NCI-H2227 treated with DMSO at 0.1 percent for 48 hours (cell line): ENCODE measurements around the gene UPF3A.
"Not testable (repeated sequence)": the region's sequence is repeated elsewhere in the genome, so short reads cannot be mapped to it uniquely, and the experiment has no call there.

ENCODE experiments used
- DNase-seq: peaks from one replicate; lab custom pipeline; 2025; lab: John Stamatoyannopoulos, UW

Gene UPF3A, protein sequence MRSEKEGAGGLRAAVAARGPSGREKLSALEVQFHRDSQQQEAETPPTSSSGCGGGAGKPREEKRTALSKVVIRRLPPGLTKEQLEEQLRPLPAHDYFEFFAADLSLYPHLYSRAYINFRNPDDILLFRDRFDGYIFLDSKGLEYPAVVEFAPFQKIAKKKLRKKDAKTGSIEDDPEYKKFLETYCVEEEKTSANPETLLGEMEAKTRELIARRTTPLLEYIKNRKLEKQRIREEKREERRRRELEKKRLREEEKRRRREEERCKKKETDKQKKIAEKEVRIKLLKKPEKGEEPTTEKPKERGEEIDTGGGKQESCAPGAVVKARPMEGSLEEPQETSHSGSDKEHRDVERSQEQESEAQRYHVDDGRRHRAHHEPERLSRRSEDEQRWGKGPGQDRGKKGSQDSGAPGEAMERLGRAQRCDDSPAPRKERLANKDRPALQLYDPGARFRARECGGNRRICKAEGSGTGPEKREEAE

DNA sequence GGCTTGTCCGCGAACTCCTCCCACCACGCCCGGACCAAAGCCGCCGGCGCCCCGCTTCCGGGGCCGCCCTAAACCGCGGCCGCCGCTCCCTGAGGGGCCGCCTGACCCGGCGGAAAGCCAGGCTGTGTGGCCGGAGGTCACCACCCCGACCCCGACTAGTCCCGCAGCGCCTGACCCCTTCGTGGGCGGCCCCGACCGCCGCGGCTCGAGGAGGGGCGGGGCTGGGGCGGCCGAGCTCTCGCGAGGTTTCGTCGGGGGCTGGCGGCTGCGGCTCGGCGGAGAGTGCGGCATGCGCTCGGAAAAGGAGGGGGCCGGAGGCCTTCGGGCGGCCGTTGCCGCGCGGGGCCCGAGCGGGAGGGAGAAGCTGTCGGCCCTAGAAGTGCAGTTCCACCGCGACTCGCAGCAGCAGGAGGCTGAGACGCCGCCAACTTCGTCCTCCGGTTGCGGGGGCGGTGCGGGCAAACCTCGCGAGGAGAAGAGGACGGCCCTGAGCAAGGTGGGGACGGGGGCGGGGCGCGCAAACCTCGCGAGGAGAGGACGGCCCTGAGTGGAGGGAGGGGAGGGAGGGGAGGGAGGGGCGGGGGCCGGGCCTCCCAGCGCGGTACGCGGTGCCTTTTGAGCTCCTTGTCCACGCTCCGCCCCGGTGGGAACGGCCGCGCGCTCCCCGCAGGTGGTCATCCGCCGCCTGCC is at the start of gene UPF3A:
Gene UPF3A (plus strand): TSS at position 251 of the 690 bp plus-strand sequence. CDS start 39 bp downstream, at position 290.
- peak; percentile 80 for DNase-seq

DNA sequence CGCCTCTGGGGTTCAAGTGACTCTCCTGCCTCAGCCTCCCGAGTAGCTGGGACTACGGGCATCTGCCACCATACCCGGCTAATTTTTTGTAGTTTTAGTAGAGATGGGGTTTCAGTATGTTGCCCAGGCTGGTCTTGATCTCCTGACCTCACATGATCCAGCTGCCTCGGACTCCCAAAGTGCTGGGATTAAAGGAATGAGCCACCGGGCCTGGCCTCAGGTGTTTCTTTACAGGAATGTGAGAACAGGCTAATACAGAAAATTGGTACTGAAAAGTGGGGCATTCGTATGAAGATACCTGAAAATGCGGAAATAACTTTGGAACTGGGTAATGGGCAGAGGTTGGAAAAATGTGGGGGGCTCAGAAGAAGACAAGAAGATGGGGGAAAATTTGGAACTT is 49.5 kb upstream of the UPF3A start:
- DNase-seq, result no peak

DNA sequence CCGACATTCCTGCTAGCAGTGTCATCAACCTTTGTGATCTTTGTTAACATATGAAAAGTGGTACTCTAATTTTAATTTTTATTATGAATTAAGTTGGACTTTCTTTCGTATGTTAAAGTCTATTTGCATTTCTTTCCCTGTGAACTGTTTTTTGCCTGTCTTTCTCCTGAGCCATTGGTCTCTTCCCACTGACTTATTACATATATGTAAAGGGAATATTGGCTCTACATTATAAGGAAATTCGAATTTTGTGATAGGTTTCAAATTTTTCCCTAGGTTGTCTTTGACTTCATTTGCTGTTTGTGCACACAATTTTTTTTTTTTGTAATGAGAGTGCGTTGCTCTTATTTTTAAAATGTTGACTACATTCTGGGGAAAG is 47.1 kb upstream of the UPF3A start:
- DNase-seq, result no peak

DNA sequence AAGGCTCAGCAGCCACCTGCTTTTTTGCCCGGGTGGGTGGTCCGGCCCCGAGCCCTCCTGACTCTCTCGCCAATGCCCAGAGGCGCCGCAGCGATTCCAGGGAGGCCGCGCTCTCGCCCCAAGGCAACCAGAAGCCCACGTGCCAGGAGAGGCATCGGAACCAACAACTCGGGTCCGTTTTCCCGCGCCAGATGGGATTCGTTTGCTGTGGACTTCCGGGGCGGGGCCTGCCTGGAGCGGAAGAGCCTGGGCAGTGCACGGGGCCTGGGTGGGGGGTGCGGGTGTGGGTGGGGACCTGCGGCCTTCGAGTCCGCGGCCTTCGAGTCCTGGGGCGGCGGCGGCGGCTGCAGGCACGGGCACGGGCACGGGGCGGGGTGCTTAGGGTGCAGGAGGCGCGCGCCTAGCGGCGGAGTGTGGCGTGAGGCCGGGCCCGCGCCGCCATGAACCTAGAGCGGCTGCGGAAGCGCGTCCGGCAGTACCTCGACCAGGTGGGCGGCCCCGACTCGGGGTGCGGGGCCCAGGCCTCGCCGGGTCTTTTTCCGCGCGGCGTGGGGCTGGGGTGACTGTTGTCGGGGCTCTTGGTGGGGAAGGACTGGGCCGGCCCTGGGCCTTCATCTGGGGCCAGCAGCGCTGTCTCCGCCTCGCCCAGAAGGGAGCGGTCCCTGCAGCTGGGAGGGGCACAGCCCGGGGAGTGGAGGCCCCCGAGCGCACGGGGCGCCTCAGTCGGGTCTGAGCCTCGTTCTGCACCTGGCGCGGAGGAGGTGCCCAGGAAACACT is 46.6 kb upstream of the UPF3A start, which contains the start of gene CDC16:
Gene CDC16 (plus strand): TSS at position 253 of the 777 bp plus-strand sequence. CDS start 188 bp downstream, at position 441.
- peak; percentile 85 for DNase-seq

DNA sequence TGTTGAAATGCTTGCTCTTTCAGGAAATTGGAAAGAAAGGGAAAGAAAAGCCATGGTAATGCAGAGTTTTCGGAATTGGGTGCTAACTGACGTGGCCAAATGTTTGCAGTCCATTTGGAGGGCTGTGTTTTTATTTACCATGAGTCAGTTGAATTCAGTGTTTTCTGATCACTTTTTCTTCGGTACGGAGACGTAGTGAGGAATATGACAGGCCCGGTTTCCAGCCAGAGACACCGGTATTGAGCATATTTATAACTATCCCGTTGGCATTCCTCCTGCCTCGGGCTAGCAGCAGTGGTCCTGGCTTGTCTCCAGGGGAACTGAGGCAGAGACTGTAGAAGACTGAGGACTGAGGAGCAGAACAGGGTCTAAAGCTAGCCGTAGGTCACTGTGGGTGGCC is 45.7 kb upstream of the UPF3A start:
- DNase-seq, result no peak

DNA sequence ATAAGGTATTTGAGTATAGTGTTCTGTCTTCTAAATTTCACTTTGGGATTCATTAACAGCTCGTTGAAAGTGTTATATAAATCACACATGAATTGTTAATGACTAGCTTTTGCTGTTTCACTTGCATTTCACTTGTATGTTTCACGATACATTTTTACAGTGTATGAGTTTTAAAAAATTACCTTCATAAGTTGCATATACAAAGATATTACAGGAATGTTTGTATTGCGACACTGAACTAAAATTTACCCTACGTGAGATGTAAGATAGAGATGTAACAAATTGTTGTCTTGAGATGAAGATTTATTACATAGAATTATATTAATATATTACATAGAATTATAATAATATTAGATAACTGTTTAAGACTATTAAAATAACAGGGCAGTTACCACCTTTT is 45.2 kb upstream of the UPF3A start:
- DNase-seq, result no peak

DNA sequence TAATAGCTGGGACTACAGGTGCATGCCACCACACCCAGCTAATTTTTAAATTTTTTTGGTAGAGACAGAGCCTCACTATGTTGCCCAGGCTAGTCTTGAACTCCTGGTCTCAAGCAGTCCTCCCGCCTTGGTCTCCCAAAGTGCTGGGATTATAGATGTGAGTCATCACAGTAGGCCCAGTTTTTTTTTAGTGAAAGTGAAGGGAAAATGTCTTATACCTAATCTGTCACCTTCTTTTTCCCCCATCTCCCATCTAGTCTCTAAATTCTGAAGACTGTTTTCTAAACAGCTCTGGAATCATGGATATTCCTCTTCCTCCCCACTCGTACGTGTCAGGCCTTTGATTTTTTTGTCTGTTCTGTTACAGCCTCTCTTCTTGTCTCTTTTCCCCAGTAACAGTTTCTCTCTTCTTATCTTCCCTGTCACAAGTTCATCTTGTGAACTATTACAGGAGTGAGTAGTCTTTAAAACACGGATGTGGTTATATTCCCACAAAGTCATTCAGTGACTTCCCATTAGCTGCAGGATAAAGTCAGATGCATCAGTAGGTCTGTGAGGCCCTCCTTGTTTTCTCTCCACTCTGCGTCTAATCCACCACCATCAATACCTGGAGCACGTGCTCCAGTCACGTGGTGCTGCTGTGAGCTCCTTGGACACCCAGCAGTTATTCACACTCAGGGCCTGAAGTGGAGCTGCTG is 43.8 kb upstream of the UPF3A start:
- no peak for DNase-seq

DNA sequence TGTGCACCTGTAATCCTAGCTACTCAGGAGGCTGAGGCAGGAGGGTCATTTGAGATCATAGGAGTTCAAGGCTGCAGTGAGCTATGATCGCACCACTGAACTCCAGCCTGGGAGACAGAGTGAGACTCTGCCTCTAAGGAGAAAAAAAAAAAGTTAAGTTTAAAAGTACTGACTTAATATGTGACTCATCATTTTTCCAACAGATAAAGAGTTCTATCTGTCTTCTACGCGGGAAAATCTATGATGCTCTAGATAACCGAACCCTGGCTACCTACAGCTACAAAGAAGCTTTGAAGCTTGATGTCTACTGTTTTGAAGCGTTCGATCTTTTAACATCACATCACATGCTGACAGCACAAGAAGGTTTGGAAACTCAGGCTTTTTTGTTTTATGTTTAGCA is 39.5 kb upstream of the UPF3A start:
- no peak for DNase-seq

DNA sequence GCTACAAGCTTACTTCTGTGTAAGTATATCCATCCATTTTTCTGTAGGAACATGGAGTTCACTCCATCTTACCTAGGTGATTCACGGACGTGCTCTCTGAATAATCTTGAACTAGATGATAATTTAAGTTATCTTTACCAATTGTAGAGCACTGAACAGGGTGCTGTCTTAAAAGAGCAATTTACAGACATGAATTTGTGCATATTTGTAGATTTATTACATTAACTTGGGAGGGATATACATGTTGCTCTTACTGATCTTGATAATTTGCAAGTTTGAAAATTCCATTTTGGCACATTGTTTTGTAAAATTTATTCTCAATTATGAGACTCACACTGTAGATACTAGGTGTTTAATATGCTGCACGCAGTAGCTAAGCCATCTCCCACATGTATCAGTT is 37.4 kb upstream of the UPF3A start:
- DNase-seq, result no peak

DNA sequence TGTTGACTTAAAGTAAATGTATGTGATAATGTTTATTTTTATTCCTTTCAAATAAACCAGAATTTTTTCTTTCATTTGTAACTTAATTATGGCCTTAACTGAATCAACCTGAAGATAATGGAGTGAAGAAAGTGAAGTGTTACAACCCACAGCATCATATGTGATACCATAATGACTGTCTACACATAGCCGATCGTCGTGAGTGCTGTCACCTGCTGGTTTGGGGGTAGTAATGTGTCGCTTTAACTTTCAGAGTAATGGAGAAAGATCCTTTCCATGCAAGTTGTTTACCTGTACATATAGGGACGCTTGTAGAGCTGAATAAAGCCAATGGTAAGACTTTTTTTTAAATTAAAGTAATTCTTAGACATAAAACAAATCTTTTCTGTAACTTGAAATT is 36.8 kb upstream of the UPF3A start:
- no peak for DNase-seq

DNA sequence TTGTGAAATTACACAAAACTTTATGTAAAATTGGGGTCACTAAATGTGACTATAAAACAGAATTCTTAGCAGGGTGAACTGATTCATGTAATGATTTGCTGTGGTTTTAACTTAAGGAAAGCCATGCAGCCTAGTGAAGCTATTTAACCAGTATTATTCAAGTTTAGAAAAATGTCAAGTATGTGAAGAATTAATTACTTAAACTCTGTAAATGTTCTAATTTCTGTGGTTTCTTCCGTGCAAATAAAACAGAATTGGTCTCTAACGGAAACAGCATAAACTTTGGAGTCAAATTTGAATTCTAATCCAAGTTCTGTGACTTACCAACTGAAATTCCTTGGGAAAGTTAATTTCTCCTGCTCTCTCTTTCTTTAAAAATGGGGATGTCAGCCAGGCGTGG is 33.4 kb upstream of the UPF3A start:
- DNase-seq, result no peak

DNA sequence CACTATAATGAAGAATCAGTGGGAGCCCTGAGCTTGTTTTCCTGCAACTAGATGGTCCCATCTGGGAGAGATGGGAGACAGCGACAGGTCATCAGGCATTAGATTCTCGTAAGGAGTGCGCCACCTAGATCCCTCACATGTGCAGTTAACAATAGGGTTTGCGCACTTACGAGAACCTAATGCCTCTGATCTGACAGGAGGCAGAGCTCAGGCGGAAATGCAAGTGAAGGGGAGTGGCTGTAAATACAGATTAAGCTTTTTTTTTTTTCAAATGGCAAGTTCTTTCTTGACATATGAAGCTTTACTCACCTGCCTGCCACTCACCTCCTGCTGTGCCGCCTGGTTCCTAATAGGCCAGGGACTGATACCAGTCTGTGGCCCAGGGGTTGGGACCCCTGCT is 32.3 kb upstream of the UPF3A start:
- DNase-seq, result no peak

DNA sequence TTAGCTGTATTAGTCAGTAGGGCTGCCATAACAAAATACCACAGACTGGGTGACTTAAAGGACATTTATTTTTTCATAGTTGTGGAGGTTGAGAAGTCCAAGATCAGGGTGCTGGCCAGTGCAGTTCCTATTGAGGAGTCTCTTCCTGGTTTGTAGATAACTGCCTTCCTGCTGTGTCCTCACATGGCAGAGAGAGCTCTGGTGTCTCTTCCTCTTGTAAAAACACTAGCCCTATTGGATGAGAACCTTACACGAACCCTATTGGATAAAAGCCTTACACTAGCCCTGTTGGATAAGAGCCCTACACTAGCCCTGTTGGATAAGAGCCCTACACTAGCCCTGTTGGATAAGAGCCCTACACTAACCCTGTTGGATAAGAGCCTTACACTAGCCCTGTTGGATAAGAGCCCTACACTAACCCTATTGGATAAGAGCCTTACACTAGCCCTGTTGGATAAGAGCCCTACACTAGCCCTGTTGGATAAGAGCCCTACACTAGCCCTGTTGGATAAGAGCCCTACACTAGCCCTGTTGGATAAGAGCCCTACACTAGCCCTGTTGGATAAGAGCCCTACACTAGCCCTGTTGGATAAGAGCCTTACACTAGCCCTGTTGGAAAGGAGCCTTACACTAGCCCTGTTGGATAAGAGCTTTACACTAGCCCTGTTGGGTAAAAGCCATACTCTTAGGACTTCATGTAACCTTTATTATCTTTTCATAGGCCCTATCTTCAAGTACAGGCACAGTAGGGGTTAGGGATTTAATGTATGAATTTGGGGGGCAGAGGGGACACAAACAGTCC is 29.6 kb upstream of the UPF3A start:
- not testable (repeated sequence) for DNase-seq

DNA sequence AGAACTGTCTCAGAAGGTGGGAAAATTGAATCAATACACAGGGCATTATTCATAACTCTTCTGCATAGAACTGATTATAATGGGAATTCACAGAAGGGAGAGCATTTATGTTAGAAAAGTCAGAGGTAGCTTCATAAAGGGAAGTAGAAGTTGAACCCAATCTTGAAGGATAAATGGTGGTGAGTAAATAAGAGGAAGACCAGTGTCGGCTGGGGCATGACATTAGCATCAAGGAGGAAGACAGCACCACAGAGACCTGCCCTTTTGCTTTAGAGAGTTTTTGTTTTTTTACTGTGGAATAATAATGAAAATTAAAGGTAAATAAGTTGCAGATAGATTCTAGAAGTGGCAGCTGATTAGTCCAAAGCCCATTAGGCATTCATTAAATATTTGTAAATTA is 24.9 kb upstream of the UPF3A start:
- DNase-seq, result no peak

DNA sequence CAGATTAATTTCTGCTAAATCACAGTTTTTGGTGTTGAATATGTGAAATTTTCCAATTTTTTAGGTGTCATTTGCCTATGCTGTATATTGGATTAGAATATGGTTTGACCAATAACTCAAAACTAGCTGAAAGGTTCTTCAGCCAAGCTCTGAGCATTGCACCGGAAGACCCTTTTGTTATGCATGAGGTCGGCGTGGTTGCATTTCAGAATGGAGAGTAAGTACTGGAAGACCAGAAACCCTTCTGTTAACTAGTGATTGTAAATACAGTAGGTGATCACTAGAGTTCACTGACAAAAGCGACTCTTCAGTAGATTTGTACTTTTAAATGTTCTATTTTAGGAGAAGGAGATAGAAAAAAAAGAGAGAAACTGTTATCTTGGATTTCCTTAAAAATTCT is 24.4 kb upstream of the UPF3A start:
- no peak for DNase-seq

DNA sequence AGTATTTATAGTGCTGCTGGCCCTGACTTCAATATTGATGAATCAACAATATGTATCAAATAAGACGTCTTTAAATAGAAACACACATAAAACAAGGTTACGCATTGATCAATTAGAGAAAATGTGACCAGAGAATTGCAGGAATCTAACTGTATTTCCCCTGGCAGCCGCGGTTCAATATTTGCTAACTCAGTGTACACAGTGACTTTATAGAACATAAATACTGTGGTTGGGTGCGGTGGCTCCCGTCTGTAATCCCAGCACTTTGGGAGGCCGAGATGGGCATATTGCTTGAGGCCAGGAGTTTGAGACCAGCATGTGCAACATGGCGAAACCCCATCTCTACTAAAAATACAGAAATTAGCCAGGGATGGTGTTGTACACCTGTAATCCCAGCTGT is 22.8 kb upstream of the UPF3A start:
- no peak for DNase-seq

DNA sequence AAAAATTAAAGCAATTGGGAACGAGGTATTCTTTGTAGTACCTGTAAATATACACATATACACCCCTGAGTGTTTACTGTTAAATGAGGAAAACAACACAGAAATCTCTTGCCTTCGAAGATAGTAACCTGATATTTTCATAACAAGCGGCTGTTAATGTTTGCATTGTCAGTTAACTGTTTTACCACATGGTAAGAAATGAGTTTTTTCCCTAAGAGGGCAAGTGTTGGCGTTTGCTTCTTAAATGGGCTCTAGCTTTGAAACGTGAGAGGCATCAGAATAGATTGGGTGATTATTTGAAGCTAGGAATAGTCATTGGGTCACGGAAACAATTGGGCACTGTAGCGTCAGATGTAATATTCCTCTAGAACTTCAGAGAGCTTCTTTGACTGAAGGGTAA is 22.0 kb upstream of the UPF3A start:
- no peak for DNase-seq

DNA sequence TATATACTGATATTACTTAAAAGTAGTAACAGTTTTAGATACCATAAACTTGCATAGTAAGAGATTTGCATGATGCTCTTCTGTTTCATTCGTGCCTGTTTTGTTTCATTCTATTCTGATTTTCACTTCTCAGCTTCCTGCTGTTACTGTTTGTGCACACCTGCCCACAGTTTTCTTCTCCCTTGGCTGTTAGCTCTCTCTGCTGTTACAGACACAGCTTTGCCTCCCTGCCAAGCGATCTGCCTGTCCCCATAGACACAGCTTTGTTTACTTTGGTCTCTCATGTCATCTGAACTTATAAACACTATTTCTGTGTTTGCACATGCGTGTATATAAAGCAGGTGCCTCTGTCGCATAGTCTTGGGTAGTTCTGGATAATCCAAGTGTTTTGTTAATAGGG is 21.4 kb upstream of the UPF3A start:
- no peak for DNase-seq

DNA sequence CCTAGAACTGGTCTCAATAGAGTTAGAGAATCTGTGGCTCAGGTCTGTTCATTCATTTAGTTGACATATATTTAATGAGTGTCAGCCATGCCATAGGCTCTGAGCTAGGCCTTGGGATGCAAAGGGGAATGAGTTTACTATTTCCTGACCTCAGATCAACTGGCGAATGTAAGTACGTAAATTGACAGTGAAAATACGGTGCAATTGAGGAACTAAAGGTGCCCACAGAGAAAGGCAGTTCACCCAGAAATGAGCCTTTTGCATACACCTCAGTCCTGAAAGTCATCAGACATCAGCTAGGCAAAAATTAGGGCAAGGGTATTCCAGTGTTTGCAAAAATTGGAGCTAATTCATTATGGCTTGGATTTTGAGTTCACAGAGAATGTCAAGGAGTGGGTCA is 20.6 kb upstream of the UPF3A start:
- no peak for DNase-seq

DNA sequence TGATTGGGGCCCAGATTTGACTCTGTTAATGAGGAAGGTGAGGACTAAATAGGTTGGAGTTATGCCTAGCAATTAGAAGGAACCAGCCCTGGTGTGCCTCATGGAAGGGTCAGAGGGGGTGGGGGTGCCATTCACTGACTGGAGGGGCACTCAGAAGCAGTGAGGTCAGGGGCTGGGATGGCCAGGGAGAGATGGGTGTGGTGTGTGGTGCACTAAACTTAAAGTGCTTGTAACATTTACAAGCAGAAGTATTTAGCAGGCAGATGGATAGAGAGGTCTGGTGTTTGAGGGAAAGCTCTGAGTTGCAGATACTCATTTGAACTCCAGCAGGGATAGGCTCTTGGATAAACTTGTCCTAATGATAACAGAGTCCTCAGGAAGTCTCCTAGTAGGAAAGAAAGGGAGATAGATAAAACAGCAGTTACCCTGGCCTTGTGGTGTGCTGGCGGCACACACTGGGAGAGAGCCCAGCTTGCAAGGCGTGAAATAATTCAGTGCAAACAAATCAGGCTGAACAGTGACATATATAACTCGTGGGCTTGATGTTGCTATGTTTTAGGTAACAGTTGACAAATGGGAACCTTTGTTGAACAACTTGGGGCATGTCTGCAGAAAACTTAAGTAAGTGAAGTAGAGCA is 20.0 kb upstream of the UPF3A start:
- no peak for DNase-seq

DNA sequence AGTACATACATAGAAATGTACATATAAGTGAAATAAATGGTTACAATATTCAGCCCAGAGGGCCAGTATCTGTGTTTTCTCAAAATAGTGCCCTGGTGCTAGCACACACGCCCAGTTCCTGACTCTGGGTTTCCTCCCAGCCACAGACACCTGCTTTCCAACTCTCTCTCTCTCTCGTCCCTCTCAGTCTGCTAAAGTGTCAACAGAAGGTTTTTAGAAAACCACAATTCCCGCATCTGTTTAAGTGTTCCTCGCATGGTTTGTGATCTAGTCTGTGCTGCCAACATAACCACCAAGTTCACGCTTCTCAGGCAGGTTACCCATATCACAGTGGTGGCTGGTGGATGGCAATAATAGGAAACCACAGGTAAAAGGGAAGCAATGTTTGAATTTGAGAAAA is 17.8 kb upstream of the UPF3A start:
- no peak for DNase-seq
